Neuronal stem cell (in vitro differentiated cells): Measurements from ENCODE around the gene DEPDC5.
A peak's percentile ranks its signal among the peaks of the same experiment; 100 is the strongest.

Source experiments
- DNase-seq: peaks from one replicate; pipeline ENCODE4 v3.0.0-alpha.2; 2013; ENCODE audit warnings: low spot score
- H2AFZ ChIP-seq: one replicate; pipeline ENCODE4 v1.6.1; 2013; ENCODE audit warnings: mild to moderate bottlenecking, low read length, inconsistent platforms
- H2AK5ac ChIP-seq: 2 replicates; pipeline ENCODE4 v1.6.1; 2013; ENCODE audit warnings: low read depth, mild to moderate bottlenecking, inconsistent platforms, low read length, moderate library complexity, mixed read lengths
- H2BK120ac ChIP-seq: 2 replicates; pipeline ENCODE4 v1.6.1; 2013; ENCODE audit warnings: low read depth, mild to moderate bottlenecking, inconsistent platforms, low read length, moderate library complexity, mixed read lengths
- H2BK12ac ChIP-seq: one replicate; pipeline ENCODE4 v1.6.1; 2013; ENCODE audit warnings: low read length, inconsistent platforms
- H2BK15ac ChIP-seq: 2 replicates; pipeline ENCODE4 v1.6.1; 2013; ENCODE audit warnings: mild to moderate bottlenecking, low read length, inconsistent platforms, mixed read lengths
- H2BK5ac ChIP-seq: one replicate; pipeline ENCODE4 v1.6.1; 2013; ENCODE audit warnings: inconsistent platforms, mild to moderate bottlenecking, low read length, moderate library complexity
- H3K14ac ChIP-seq: one replicate; pipeline ENCODE4 v1.6.1; 2013; ENCODE audit warnings: low read length, inconsistent platforms
- H3K18ac ChIP-seq: 2 replicates; pipeline ENCODE4 v1.6.1; 2013; ENCODE audit warnings: low read length, inconsistent platforms
- H3K23ac ChIP-seq: 2 replicates; pipeline ENCODE4 v1.6.1; 2013; ENCODE audit warnings: low read depth, mild to moderate bottlenecking, mixed read lengths, low read length, inconsistent platforms; ENCODE audit not compliant: poor library complexity
- H3K27ac ChIP-seq: replicated peaks from 3 replicates; pipeline ENCODE4 v1.5.1; 2013; ENCODE audit warnings: low read length, inconsistent platforms
- H3K27me3 ChIP-seq, 3 experiments: 2 replicates each; pipeline ENCODE4 v1.6.1; 2013; ENCODE audit warnings: low read length in 3 of 3, mild to moderate bottlenecking in 2 of 3, inconsistent platforms in 1 of 3, low read depth in 1 of 3, mixed read lengths in 1 of 3, moderate library complexity in 1 of 3; ENCODE audit not compliant: control insufficient read depth in 3 of 3, insufficient read depth in 3 of 3
- H3K36me3 ChIP-seq, 2 donors: replicated peaks in 1 of 2; 2 replicates each; pipeline ENCODE4 v1.6.1; 2013; ENCODE audit warnings: low read length in 2 of 2; ENCODE audit not compliant: control insufficient read depth in 2 of 2, insufficient read depth in 2 of 2
- H3K4ac ChIP-seq: 2 replicates; pipeline ENCODE4 v1.6.1; 2013; ENCODE audit warnings: inconsistent platforms, mild to moderate bottlenecking, low read length, moderate library complexity
- H3K4me1 ChIP-seq, 2 donors: 1 replicate in 1 of 2; 2 replicates in 1 of 2; pipeline ENCODE4 v1.6.1; 2013; ENCODE audit warnings: low read length in 2 of 2, low read depth in 1 of 2; ENCODE audit not compliant: control insufficient read depth in 2 of 2, insufficient read depth in 1 of 2
- H3K4me2 ChIP-seq: one replicate; pipeline ENCODE4 v1.6.1; 2013; ENCODE audit warnings: mild to moderate bottlenecking, low read length, inconsistent platforms; ENCODE audit not compliant: insufficient read depth, poor library complexity, severe bottlenecking
- H3K4me3 ChIP-seq, 2 donors: 2 replicates each; pipeline ENCODE4 v1.5.1; 2013; ENCODE audit warnings: low read length in 2 of 2, mild to moderate bottlenecking in 2 of 2, inconsistent platforms in 1 of 2, moderate library complexity in 1 of 2
- H3K79me1 ChIP-seq: one replicate; pipeline ENCODE4 v1.6.1; 2013; ENCODE audit warnings: low read depth, mild to moderate bottlenecking, inconsistent platforms, low read length, moderate library complexity
- H3K9ac ChIP-seq: one replicate; pipeline ENCODE4 v1.6.1; 2013; ENCODE audit warnings: mild to moderate bottlenecking, low read depth, low read length, inconsistent platforms; ENCODE audit not compliant: poor library complexity
- H3K9me3 ChIP-seq, 2 donors: replicated peaks in 1 of 2; 2 replicates each; pipeline versions ENCODE3 to v1.6.1; 2013; ENCODE audit warnings: low read length in 2 of 2, mild to moderate bottlenecking in 2 of 2, inconsistent platforms in 1 of 2, low read depth in 1 of 2, mixed read lengths in 1 of 2, moderate library complexity in 1 of 2; ENCODE audit not compliant: control insufficient read depth in 2 of 2, insufficient read depth in 1 of 2
- H4K8ac ChIP-seq: one replicate; pipeline ENCODE4 v1.6.1; 2013; ENCODE audit warnings: low read depth, mild to moderate bottlenecking, inconsistent platforms, low read length, moderate library complexity
- H4K91ac ChIP-seq: one replicate; pipeline ENCODE4 v1.6.1; 2013; ENCODE audit warnings: low read length, low read depth, mild to moderate bottlenecking, inconsistent platforms; ENCODE audit not compliant: poor library complexity
- WGBS, 2 donors: extraction: QIAGEN DNeasy Blood & Tissue Kit; methylation state at CpG; one replicate each; pipeline ENCODE4 v1.1.7; 2013; ENCODE audit warnings: missing lambda C conversion rate in 2 of 2, mixed read lengths in 1 of 2; ENCODE audit not compliant: insufficient read length in 2 of 2, insufficient replicate concordance in 1 of 2; ENCODE audit errors: extremely low coverage in 2 of 2; 5-methylcytosine and 5-hydroxymethylcytosine counted together

The DEPDC5 gene

GRCh38 chr22:31867386-31868153 is 113.8 kb downstream of the DEPDC5 start:
- no peak overlapping the region for H2BK5ac ChIP-seq
- WGBS, 2 donors = no CpG with 5 or more reads among the region's 3 CpGs
- no peak overlapping the region for H3K23ac ChIP-seq
- H3K4me1 ChIP-seq = peaks cover 0 to 2% of the 10 kb centered on the region in 2 donors
- H3K4ac ChIP-seq = no peak overlapping the region
- H3K4me2 ChIP-seq = no peak overlapping the region
- H3K9me3 ChIP-seq = peaks cover 0 to 1% of the 10 kb centered on the region in 2 donors
- H2BK15ac ChIP-seq = no peak overlapping the region
- H3K18ac ChIP-seq = no peak overlapping the region
- no peaks in the 10 kb centered on the region for H3K79me1 ChIP-seq
- H2AK5ac ChIP-seq = no peak overlapping the region
- H2AFZ ChIP-seq = no peak overlapping the region
- no peak overlapping the region for H3K9ac ChIP-seq
- H3K27ac ChIP-seq = no peak overlapping the region
- H3K14ac ChIP-seq = no peak overlapping the region
- no peak overlapping the region for H2BK120ac ChIP-seq
- DNase-seq = no peak
- H3K4me3 ChIP-seq = no peak overlapping the region
- H2BK12ac ChIP-seq = no peak overlapping the region
- no peak overlapping the region for H4K91ac ChIP-seq
- no peaks in the 10 kb centered on the region for H3K27me3 ChIP-seq
- H4K8ac ChIP-seq = no peak overlapping the region
- H3K36me3 ChIP-seq = peaks cover 7 to 66% of the 10 kb centered on the region in 2 donors

- H3K4me1 ChIP-seq = peaks cover 0 to 2% of the 10 kb centered on the region in 2 donors
- H2BK15ac ChIP-seq = no peak overlapping the region
- H2BK5ac ChIP-seq = no peak overlapping the region
- H3K18ac ChIP-seq = no peak overlapping the region
- H3K4me3 ChIP-seq = no peak overlapping the region
- H2AK5ac ChIP-seq = no peak overlapping the region
- H3K23ac ChIP-seq = no peak overlapping the region
- peaks cover 0 to 1% of the 10 kb centered on the region in 2 donors for H3K9me3 ChIP-seq
- H3K14ac ChIP-seq = no peak overlapping the region
- no peak overlapping the region for H2AFZ ChIP-seq
- no peaks in the 10 kb centered on the region for H3K79me1 ChIP-seq
- no peaks in the 10 kb centered on the region for H3K27me3 ChIP-seq
- WGBS, 2 donors = no CpG with 5 or more reads among the region's 5 CpGs
- no peak overlapping the region for H2BK12ac ChIP-seq
- H4K8ac ChIP-seq = no peak overlapping the region
- no peak overlapping the region for H3K27ac ChIP-seq
- DNase-seq = no peak
- H4K91ac ChIP-seq = no peak overlapping the region
- H3K9ac ChIP-seq = no peak overlapping the region
- H3K4ac ChIP-seq = no peak overlapping the region
- no peak overlapping the region for H2BK120ac ChIP-seq
- H3K36me3 ChIP-seq = peaks cover 7 to 77% of the 10 kb centered on the region in 2 donors
- no peak overlapping the region for H3K4me2 ChIP-seq
Measured at GRCh38 chr22:31869739-31870138, 115.9 kb downstream of the DEPDC5 start.

- Histone ChIP-seq H3K4ac (no peak overlapping the region), H3K9me3 (no peaks in the 10 kb centered on the region), H3K79me1 (no peaks in the 10 kb centered on the region), H3K18ac (no peak overlapping the region), H3K14ac (no peak overlapping the region), H3K4me2 (no peak overlapping the region), H3K27me3 (no peaks in the 10 kb centered on the region), H2AFZ (no peak overlapping the region), H3K4me3 (no peak overlapping the region), H3K4me1 (no peaks in the 10 kb centered on the region), H2BK120ac (no peak overlapping the region), H3K27ac (no peak overlapping the region), H2BK12ac (peak overlapping the region; percentile 25), H2BK15ac (no peak overlapping the region), H4K91ac (no peak overlapping the region), H3K36me3 (peaks cover 7 to 78% of the 10 kb centered on the region in 2 donors), H4K8ac (no peak overlapping the region), H2BK5ac (no peak overlapping the region), H3K9ac (no peak overlapping the region), H3K23ac (no peak overlapping the region), H2AK5ac (no peak overlapping the region)
- no CpG with 5 or more reads among the region's 6 CpGs for WGBS, 2 donors
- no peak for DNase-seq
Measured at GRCh38 chr22:31870890-31871289, 117.1 kb downstream of the DEPDC5 start.

GRCh38 chr22:31871480-31871879 is 117.7 kb downstream of the DEPDC5 start:
- no peak overlapping the region for H2AFZ ChIP-seq
- H3K9ac ChIP-seq = no peak overlapping the region
- no peak overlapping the region for H2BK120ac ChIP-seq
- no peak overlapping the region for H3K4me3 ChIP-seq
- H2BK12ac ChIP-seq = no peak overlapping the region
- H3K9me3 ChIP-seq = no peaks in the 10 kb centered on the region
- H2AK5ac ChIP-seq = no peak overlapping the region
- no peaks in the 10 kb centered on the region for H3K79me1 ChIP-seq
- no peak overlapping the region for H3K18ac ChIP-seq
- H3K14ac ChIP-seq = no peak overlapping the region
- no peaks in the 10 kb centered on the region for H3K4me1 ChIP-seq
- no peaks in the 10 kb centered on the region for H3K27me3 ChIP-seq
- H4K8ac ChIP-seq = no peak overlapping the region
- DNase-seq = no peak
- no peak overlapping the region for H3K4ac ChIP-seq
- no CpG with 5 or more reads among the region's 4 CpGs for WGBS, 2 donors
- H3K23ac ChIP-seq = no peak overlapping the region
- H2BK5ac ChIP-seq = no peak overlapping the region
- peaks cover 9 to 80% of the 10 kb centered on the region in 2 donors for H3K36me3 ChIP-seq
- no peak overlapping the region for H4K91ac ChIP-seq
- no peak overlapping the region for H2BK15ac ChIP-seq
- no peak overlapping the region for H3K4me2 ChIP-seq
- H3K27ac ChIP-seq = no peak overlapping the region
